Esophagus squamous epithelium (tissue), 5 donors: ENCODE measurements around the gene AQP12B. TPM values are rescaled to one million over a fixed set of nuclear protein-coding genes. Genes with fewer than 3 reads are reported as not detected.
"Not testable (repeated sequence)": the region's sequence is repeated elsewhere in the genome, so short reads cannot be mapped to it uniquely, and the experiment has no call there.

Experiments used
- DNase-seq: peaks from one replicate; lab custom pipeline; 2025; lab: John Stamatoyannopoulos, UW
- H3K27ac ChIP-seq, 4 donors: fragments of 200-600 bp; sonication (generic); one replicate each; pipeline ENCODE4 v1.5.1; 2016 to 2019; ENCODE audit warnings: mild to moderate bottlenecking in 1 of 4
- H3K27me3 ChIP-seq, 4 donors: fragments of 200-600 bp; sonication (generic); 1 replicate in 3 of 4; 2 replicates in 1 of 4; pipeline versions ENCODE4 v1.5.1 to v1.6.0; 2017 to 2021; ENCODE audit warnings: antibody characterized with exemption in 1 of 4
- H3K36me3 ChIP-seq, 3 donors: fragments of 200-600 bp; sonication (generic); one replicate each; pipeline ENCODE4 v1.5.1; 2016 to 2019
- H3K4me1 ChIP-seq, 3 donors: fragments of 200-600 bp; sonication (generic); one replicate each; pipeline ENCODE4 v1.5.1; 2017 to 2019
- H3K4me3 ChIP-seq, 4 donors: fragments of 200-600 bp; sonication (generic); 1 replicate in 3 of 4; 2 replicates in 1 of 4; pipeline ENCODE4 v1.5.1; 2016 to 2019; ENCODE audit warnings: mild to moderate bottlenecking in 2 of 4, moderate library complexity in 1 of 4
- H3K9me3 ChIP-seq, 3 donors: fragments of 200-600 bp; sonication (generic); one replicate each; pipeline ENCODE4 v1.5.1; 2016 to 2019
- CTCF ChIP-seq, 6 experiments: fragments of 450-650 bp in 4 of 6; fragments of 200-600 bp in 2 of 6; sonication (generic) in 2 of 6; IDR thresholded peaks; one replicate each; pipeline ENCODE4 v1.5.1; 2016 to 2019; ENCODE audit warnings: antibody characterized with exemption in 6 of 6, mild to moderate bottlenecking in 4 of 6, moderate library complexity in 4 of 6
- POLR2A ChIP-seq, 4 donors: fragments of 450-650 bp; IDR thresholded peaks; one replicate each; pipeline ENCODE4 v1.6.1; 2017; ENCODE audit warnings: antibody characterized with exemption in 4 of 4, mild to moderate bottlenecking in 4 of 4, moderate library complexity in 3 of 4
- WGBS, 2 donors: methylation state at CpG; one replicate each; pipeline ENCODE4 v1.1.5; 2018; 5-methylcytosine and 5-hydroxymethylcytosine counted together
- intact Hi-C: fragments of 100-400 bp; cut with DNase I; formaldehyde crosslinking; loops from one replicate; pipeline ENCODE4 v1.15.0; 2022
- total RNA-seq, 4 donors: library from RNA; depleted of rRNA; stranded (reverse); fragments of >200 nt; gene quantifications; one replicate each; pipeline ENCODE4 v1.1.0, GENCODE V29; 2016
- donor health status: DM: yes; HTN: yes; CAD: no.

Gene AQP12B
- total RNA-seq, 4 donors from 2014 or later, result not detected

- DNase-seq, result no peak
- Histone ChIP-seq H3K4me3 (no peak overlapping the region), H3K4me1 (no peaks in the 10 kb centered on the region), H3K9me3 (no peaks in the 10 kb centered on the region), H3K36me3 (no peaks in the 10 kb centered on the region), H3K27me3 (peaks cover 0 to 10% (median 0%) of the 10 kb centered on the region in 4 donors), H3K27ac (no peak overlapping the region)
- TF ChIP-seq POLR2A (IDR thresholded peaks at IDR 0.05), result no peak
- no peak for TF ChIP-seq CTCF (IDR thresholded peaks at IDR 0.05)
- intact Hi-C loops, result no loop called here
- WGBS, 2 donors, result 60% methylated on average over 1 of the region's 9 CpGs; no CpG with 5 or more reads in 1 of the 2 donors
These were observed 5.9 kb upstream of the AQP12B start for GRCh38 chr2:240688553-240688919.

- H3K36me3 ChIP-seq, result no peaks in the 10 kb centered on the region
- no peak for DNase-seq
- H3K4me1 ChIP-seq, result no peaks in the 10 kb centered on the region
- intact Hi-C loops, result no loop called here
- peaks cover 0 to 10% (median 0%) of the 10 kb centered on the region in 4 donors for H3K27me3 ChIP-seq
- no peak overlapping the region for H3K4me3 ChIP-seq
- TF ChIP-seq CTCF (IDR thresholded peaks at IDR 0.05), result no peak
- TF ChIP-seq POLR2A (IDR thresholded peaks at IDR 0.05), result no peak
- no peaks in the 10 kb centered on the region for H3K9me3 ChIP-seq
- no peak overlapping the region for H3K27ac ChIP-seq
- WGBS, 2 donors, result 80 to 100% methylated on average over 1 of the region's 14 CpGs
These were observed 5.3 kb upstream of the AQP12B start for GRCh38 chr2:240687741-240688552.

- H3K4me3 ChIP-seq, result no peak overlapping the region
- WGBS, 2 donors, result 60 to 77% methylated on average over 1 to 13 of the region's 20 CpGs
- H3K9me3 ChIP-seq, result no peaks in the 10 kb centered on the region
- H3K27me3 ChIP-seq, result peaks cover 0 to 10% (median 0%) of the 10 kb centered on the region in 4 donors
- TF ChIP-seq CTCF (IDR thresholded peaks at IDR 0.05), result no peak
- no peak for TF ChIP-seq POLR2A (IDR thresholded peaks at IDR 0.05)
- H3K36me3 ChIP-seq, result no peaks in the 10 kb centered on the region
- no peaks in the 10 kb centered on the region for H3K4me1 ChIP-seq
- no peak for DNase-seq
- H3K27ac ChIP-seq, result no peak overlapping the region
- intact Hi-C loops, result no loop called here
These were observed 4.5 kb upstream of the AQP12B start for GRCh38 chr2:240687045-240687740.

GRCh38 chr2:240686460-240686859 lies 3.8 kb upstream of the AQP12B start:
- no peak overlapping the region for H3K27ac ChIP-seq
- TF ChIP-seq CTCF (IDR thresholded peaks at IDR 0.05) (no peak), POLR2A (IDR thresholded peaks at IDR 0.05) (no peak)
- no peaks in the 10 kb centered on the region for H3K4me1 ChIP-seq
- peaks cover 0 to 10% (median 0%) of the 10 kb centered on the region in 4 donors for H3K27me3 ChIP-seq
- H3K36me3 ChIP-seq, result no peaks in the 10 kb centered on the region
- H3K9me3 ChIP-seq, result no peaks in the 10 kb centered on the region
- no peak overlapping the region for H3K4me3 ChIP-seq
- intact Hi-C loops, result no loop called here
- 36 to 56% methylated on average over 5 to 6 of the region's 6 CpGs for WGBS, 2 donors
- DNase-seq, result no peak

GRCh38 chr2:240685771-240686371 lies 3.2 kb upstream of the AQP12B start:
- H3K36me3 ChIP-seq, result no peaks in the 10 kb centered on the region
- TF ChIP-seq CTCF (IDR thresholded peaks at IDR 0.05) (no peak), POLR2A (IDR thresholded peaks at IDR 0.05) (no peak)
- H3K9me3 ChIP-seq, result no peaks in the 10 kb centered on the region
- no peaks in the 10 kb centered on the region for H3K4me1 ChIP-seq
- 28 to 31% methylated on average over 6 to 7 of the region's 10 CpGs for WGBS, 2 donors
- H3K27ac ChIP-seq, result no peak overlapping the region
- peaks cover 0 to 10% (median 0%) of the 10 kb centered on the region in 4 donors for H3K27me3 ChIP-seq
- no peak for DNase-seq
- intact Hi-C loops, result no loop called here
- no peak overlapping the region for H3K4me3 ChIP-seq

GRCh38 chr2:240683980-240684728 lies 1.5 kb upstream of the AQP12B start:
- H3K9me3 ChIP-seq, H3K4me1 ChIP-seq, H3K4me3 ChIP-seq, H3K36me3 ChIP-seq, DNase-seq, intact Hi-C loops, H3K27ac ChIP-seq: not testable (repeated sequence)
- 67 to 69% methylated on average over 3 to 12 of the region's 15 CpGs for WGBS, 2 donors
- peaks cover 0 to 10% (median 0%) of the 10 kb centered on the region in 4 donors for H3K27me3 ChIP-seq
